T-cell (primary cell): ENCODE results near the gene TMEM82. TPM values are rescaled to one million over a fixed set of nuclear protein-coding genes. Genes with fewer than 3 reads are reported as not detected.

ENCODE experiments used
- ATAC-seq, 4 experiments: fragments of 200-7000 bp in 3 of 4; fragments of 150-1000 bp in 1 of 4; cut with Tn5 transposase; replicated peaks in 1 of 4; 1 replicate in 3 of 4; 2 replicates in 1 of 4; pipeline ENCODE4 v1.10.0; 2021; ENCODE audit warnings: moderate library complexity in 3 of 4, mild to moderate bottlenecking in 2 of 4, moderate number of reproducible peaks in 1 of 4
- CTCF ChIA-PET, 2 donors: fragments of 300-600 bp; sonication (Branson Sonifier 250); formaldehyde crosslinking; loops; one replicate each; lab custom pipeline; 2022; ENCODE audit warnings: antibody characterized with exemption in 2 of 2; lab: Charles Lee
- POLR2A ChIA-PET, 2 donors: fragments of 300-600 bp; sonication (Branson Sonifier 250); formaldehyde crosslinking; loops; one replicate each; lab custom pipeline; 2022; ENCODE audit warnings: antibody characterized with exemption in 2 of 2; lab: Charles Lee
- DNase-seq, 35 experiments: peaks; one replicate each; pipeline versions ENCODE4 v3.0.0 to v3.0.0-alpha.2; 2013 to 2023
- H3K27ac ChIP-seq: one replicate; pipeline ENCODE4 v1.5.1; 2013; ENCODE audit warnings: low read length
- H3K27me3 ChIP-seq, 2 experiments: replicated peaks in 1 of 2; 1 replicate in 1 of 2; 2 replicates in 1 of 2; pipeline versions ENCODE4 v1.6.1 to v1.7.0; 2013; ENCODE audit warnings: low read length in 1 of 2, mixed read lengths in 1 of 2; ENCODE audit not compliant: control insufficient read depth in 2 of 2, insufficient read depth in 2 of 2; ENCODE audit errors: extremely low read depth in 1 of 2
- H3K36me3 ChIP-seq, 2 donors: 1 replicate in 1 of 2; 2 replicates in 1 of 2; pipeline versions ENCODE4 v1.6.1 to v1.7.0; 2013; ENCODE audit warnings: low read length in 1 of 2; ENCODE audit not compliant: control insufficient read depth in 2 of 2, insufficient read depth in 1 of 2; ENCODE audit errors: extremely low read depth in 1 of 2
- H3K4me1 ChIP-seq, 2 experiments: 1 replicate in 1 of 2; 2 replicates in 1 of 2; pipeline versions ENCODE4 v1.6.1 to v1.7.0; 2013; ENCODE audit warnings: low read length in 2 of 2, mixed read lengths in 1 of 2; ENCODE audit not compliant: insufficient read depth in 2 of 2, control insufficient read depth in 1 of 2; ENCODE audit errors: extremely low read depth in 1 of 2
- H3K4me3 ChIP-seq, 2 donors: 1 replicate in 1 of 2; 2 replicates in 1 of 2; pipeline versions ENCODE4 v1.5.1 to v1.7.0; 2013; ENCODE audit warnings: mild to moderate bottlenecking in 2 of 2, low read length in 1 of 2, moderate library complexity in 1 of 2; ENCODE audit not compliant: control insufficient read depth in 1 of 2; ENCODE audit errors: extremely low read depth in 1 of 2
- H3K9me3 ChIP-seq: 2 replicates; pipeline ENCODE4 v1.7.0; 2013
- H3K27ac Mint-ChIP-seq, 2 donors: one replicate each; pipeline ENCODE4 v1.8.0; 2020 to 2021; ENCODE audit warnings: mild to moderate bottlenecking in 2 of 2, mixed read lengths in 2 of 2
- H3K27me3 Mint-ChIP-seq, 2 donors: one replicate each; pipeline ENCODE4 v1.8.0; 2021 to 2022; ENCODE audit warnings: mixed read lengths in 2 of 2
- H3K36me3 Mint-ChIP-seq: one replicate; pipeline ENCODE4 v1.8.0; 2021; ENCODE audit warnings: mixed read lengths
- H3K4me1 Mint-ChIP-seq, 3 donors: one replicate each; pipeline ENCODE4 v1.8.0; 2020 to 2022; ENCODE audit warnings: mixed read lengths in 3 of 3, mild to moderate bottlenecking in 1 of 3
- H3K4me3 Mint-ChIP-seq, 3 donors: one replicate each; pipeline ENCODE4 v1.8.0; 2020 to 2022; ENCODE audit warnings: mild to moderate bottlenecking in 3 of 3, mixed read lengths in 3 of 3, moderate library complexity in 3 of 3
- H3K9me3 Mint-ChIP-seq, 3 donors: one replicate each; pipeline ENCODE4 v1.8.0; 2020 to 2022; ENCODE audit warnings: mixed read lengths in 3 of 3
- WGBS: methylation state at CpG from one replicate; pipeline ENCODE4 v1.1.5; 2013; ENCODE audit warnings: missing lambda C conversion rate; ENCODE audit not compliant: insufficient coverage; 5-methylcytosine and 5-hydroxymethylcytosine counted together
- total RNA-seq, 35 experiments: library from RNA in 6 of 35; stranded (reverse) in 6 of 35; fragments of 120-200 nt in 1 of 35; gene quantifications; one replicate each; pipeline versions ENCODE4 v1.2.1 to v1.2.4 and lab custom pipeline; 2013 to 2026

The TMEM82 gene
- total RNA-seq, 5 donors from 2014 or later (not counting 1 experiment from before 2014, with no cell fraction given), result not detected

GRCh38 chr1:15701784-15702183, 40.5 kb upstream of the TMEM82 start:
- Histone ChIP-seq H3K4me3 (no peak overlapping the region), H3K27me3 (no peaks in the 10 kb centered on the region), H3K9me3 (no peaks in the 10 kb centered on the region), H3K4me1 (peaks cover 9 to 20% of the 10 kb centered on the region in 2 experiments), H3K36me3 (peaks cover 5 to 9% of the 10 kb centered on the region in 2 donors), H3K27ac (no peak overlapping the region)
- no peak for DNase-seq
- CTCF ChIA-PET, result no interaction called here
- 91% methylated on average over 4 of the region's 8 CpGs for WGBS
- H3K4me3 Mint-ChIP-seq, result no peak overlapping the region
- no peak overlapping the region for H3K27ac Mint-ChIP-seq
- POLR2A ChIA-PET, result interaction anchor here (0.7 kb wide), 2 partner anchors 11 to 114 kb away, joined by 3 read pairs; no protein-coding TSS in a partner anchor
- no peak for ATAC-seq
- H3K27me3 Mint-ChIP-seq, result no peaks in the 10 kb centered on the region
- H3K9me3 Mint-ChIP-seq, result no peaks in the 10 kb centered on the region
- peaks cover 35 to 55% (median 41%) of the 10 kb centered on the region in 3 donors for H3K4me1 Mint-ChIP-seq
- H3K36me3 Mint-ChIP-seq, result peaks cover 11% of the 10 kb centered on the region

- ATAC-seq (no peak), DNase-seq (no peak)
- Mint-ChIP-seq H3K4me1 (peaks cover 24 to 46% (median 30%) of the 10 kb centered on the region in 3 donors), H3K36me3 (peaks cover 11% of the 10 kb centered on the region), H3K27ac (no peak overlapping the region), H3K4me3 (no peak overlapping the region), H3K9me3 (no peaks in the 10 kb centered on the region), H3K27me3 (no peaks in the 10 kb centered on the region)
- peaks cover 5 to 9% of the 10 kb centered on the region in 2 donors for H3K36me3 ChIP-seq
- H3K9me3 ChIP-seq, result no peaks in the 10 kb centered on the region
- H3K4me1 ChIP-seq, result peaks cover 5 to 13% of the 10 kb centered on the region in 2 experiments
- H3K4me3 ChIP-seq, result no peak overlapping the region
- no peaks in the 10 kb centered on the region for H3K27me3 ChIP-seq
- POLR2A ChIA-PET, result no interaction called here
- CTCF ChIA-PET, result no interaction called here
- no peak overlapping the region for H3K27ac ChIP-seq
- 95% methylated on average over 12 of the region's 19 CpGs for whole genome bisulfite sequencing
Observed at GRCh38 chr1:15702722-15703550, 39.4 kb upstream of the TMEM82 start.

- WGBS, result 80% methylated on average over 8 of the region's 9 CpGs
- Mint-ChIP-seq H3K9me3 (no peaks in the 10 kb centered on the region), H3K4me1 (peaks cover 24 to 41% (median 25%) of the 10 kb centered on the region in 3 donors), H3K27me3 (no peaks in the 10 kb centered on the region), H3K4me3 (no peak overlapping the region), H3K27ac (no peak overlapping the region), H3K36me3 (peaks cover 11% of the 10 kb centered on the region)
- ATAC-seq, result no peak
- H3K4me1 ChIP-seq, result peaks cover 0 to 7% of the 10 kb centered on the region in 2 experiments
- no peak overlapping the region for H3K27ac ChIP-seq
- POLR2A ChIA-PET, result no interaction called here
- CTCF ChIA-PET, result no interaction called here
- DNase-seq, result no peak
- H3K9me3 ChIP-seq, result no peaks in the 10 kb centered on the region
- H3K4me3 ChIP-seq, result no peak overlapping the region
- no peaks in the 10 kb centered on the region for H3K27me3 ChIP-seq
- peaks cover 5 to 9% of the 10 kb centered on the region in 2 donors for H3K36me3 ChIP-seq
Observed at GRCh38 chr1:15703562-15703961, 38.7 kb upstream of the TMEM82 start.

GRCh38 chr1:15704526-15705183, 37.6 kb upstream of the TMEM82 start:
- Mint-ChIP-seq H3K4me1 (peaks cover 24 to 40% (median 26%) of the 10 kb centered on the region in 3 donors), H3K27ac (no peak overlapping the region), H3K27me3 (no peaks in the 10 kb centered on the region), H3K36me3 (peaks cover 11% of the 10 kb centered on the region), H3K9me3 (no peaks in the 10 kb centered on the region), H3K4me3 (no peak overlapping the region)
- Histone ChIP-seq H3K4me3 (no peak overlapping the region), H3K4me1 (peaks cover 0 to 6% of the 10 kb centered on the region in 2 experiments), H3K27me3 (no peaks in the 10 kb centered on the region), H3K36me3 (peaks cover 5 to 9% of the 10 kb centered on the region in 2 donors), H3K9me3 (no peaks in the 10 kb centered on the region), H3K27ac (no peak overlapping the region)
- ATAC-seq, result no peak
- WGBS, result 98% methylated on average over 12 of the region's 17 CpGs
- DNase-seq, result no peak
- ChIA-PET CTCF (no interaction called here), POLR2A (interaction anchor here in 1 of 2 donors (0.6 kb wide), 1 partner anchor 230 kb away, joined by 3 read pairs; no protein-coding TSS in a partner anchor)

- Histone ChIP-seq H3K4me3 (no peak overlapping the region), H3K9me3 (no peaks in the 10 kb centered on the region), H3K27me3 (no peaks in the 10 kb centered on the region), H3K27ac (no peak overlapping the region), H3K4me1 (peaks cover 0 to 6% of the 10 kb centered on the region in 2 experiments), H3K36me3 (peaks cover 5 to 9% of the 10 kb centered on the region in 2 donors)
- H3K27ac Mint-ChIP-seq, result no peak overlapping the region
- no peak for ATAC-seq
- no peaks in the 10 kb centered on the region for H3K9me3 Mint-ChIP-seq
- over 99% methylated on average over 8 of the region's 11 CpGs for WGBS
- DNase-seq, result no peak
- H3K36me3 Mint-ChIP-seq, result peaks cover 11% of the 10 kb centered on the region
- no peaks in the 10 kb centered on the region for H3K27me3 Mint-ChIP-seq
- ChIA-PET POLR2A (interaction anchor here in 1 of 2 donors (0.6 kb wide), 1 partner anchor 229 kb away, joined by 3 read pairs; no protein-coding TSS in a partner anchor), CTCF (no interaction called here)
- peaks cover 24 to 40% (median 27%) of the 10 kb centered on the region in 3 donors for H3K4me1 Mint-ChIP-seq
- H3K4me3 Mint-ChIP-seq, result no peak overlapping the region
Observed at GRCh38 chr1:15705184-15705566, 37.1 kb upstream of the TMEM82 start.

GRCh38 chr1:15706751-15707150, 35.5 kb upstream of the TMEM82 start:
- 95% methylated on average over 3 of the region's 7 CpGs for WGBS
- Histone ChIP-seq H3K27me3 (no peaks in the 10 kb centered on the region), H3K9me3 (no peaks in the 10 kb centered on the region), H3K4me1 (peaks cover 0 to 6% of the 10 kb centered on the region in 2 experiments), H3K36me3 (peaks cover 5 to 9% of the 10 kb centered on the region in 2 donors), H3K27ac (no peak overlapping the region), H3K4me3 (no peak overlapping the region)
- ChIA-PET POLR2A (interaction anchor here in 1 of 2 donors (0.6 kb wide), 1 partner anchor 53 kb away, joined by 5 read pairs; no protein-coding TSS in a partner anchor), CTCF (no interaction called here)
- DNase-seq, result no peak
- Mint-ChIP-seq H3K36me3 (peaks cover 11% of the 10 kb centered on the region), H3K27me3 (no peaks in the 10 kb centered on the region), H3K9me3 (no peaks in the 10 kb centered on the region), H3K4me1 (peaks cover 20 to 38% (median 24%) of the 10 kb centered on the region in 3 donors), H3K4me3 (no peak overlapping the region), H3K27ac (no peak overlapping the region)
- no peak for ATAC-seq
